ENCODE data around the gene ADGRB2.

Gene ADGRB2

GRCh38 chr1:31764312-31765040 is at the start of gene ADGRB2:
Gene ADGRB2 (minus strand): TSS chr1:31764340. CDS start chr1:31757221, 7,119 bp downstream.
- DNase-seq (ENCODE audit: low read depth) = no peak
- H3K4me3 ChIP-seq (ENCODE audit: low read depth, low read length) = peak within 1 kb of the TSS; percentile 62

DNA sequence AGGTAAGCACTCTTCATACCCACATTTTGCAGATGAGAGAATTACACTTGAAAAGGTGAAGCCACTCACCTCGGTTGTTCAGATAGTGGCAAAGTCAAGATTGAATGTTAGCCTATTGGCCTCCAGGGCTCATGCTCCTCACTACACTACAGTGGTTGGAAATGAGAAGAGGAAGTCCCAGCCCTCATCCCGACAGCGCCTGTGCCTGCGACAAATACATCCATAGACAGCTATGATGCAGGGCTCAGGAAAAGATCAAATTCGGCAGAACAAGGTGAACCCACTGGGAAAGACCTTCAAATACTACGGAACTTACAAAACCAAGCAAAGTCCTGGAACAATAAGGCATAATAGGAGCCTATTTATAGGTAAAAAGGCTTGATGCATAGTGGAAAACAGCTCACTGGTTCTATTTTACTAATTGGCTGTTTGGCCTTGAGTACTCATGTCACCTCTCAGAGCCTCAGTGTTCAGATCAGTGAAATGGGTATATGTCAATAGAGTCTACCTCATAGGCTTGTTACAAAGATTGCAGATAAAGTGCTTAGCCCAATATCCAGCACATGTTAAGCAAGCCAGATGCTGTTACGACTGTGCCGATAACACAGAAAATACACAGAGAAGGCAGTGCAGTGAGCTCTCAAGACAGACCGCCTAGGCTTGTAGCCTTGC is 48.2 kb upstream of the ADGRB2 start:
- H3K4me3 ChIP-seq (ENCODE audit: low read depth, low read length) = no peak overlapping the region
- DNase-seq (ENCODE audit: low read depth) = no peak

DNA sequence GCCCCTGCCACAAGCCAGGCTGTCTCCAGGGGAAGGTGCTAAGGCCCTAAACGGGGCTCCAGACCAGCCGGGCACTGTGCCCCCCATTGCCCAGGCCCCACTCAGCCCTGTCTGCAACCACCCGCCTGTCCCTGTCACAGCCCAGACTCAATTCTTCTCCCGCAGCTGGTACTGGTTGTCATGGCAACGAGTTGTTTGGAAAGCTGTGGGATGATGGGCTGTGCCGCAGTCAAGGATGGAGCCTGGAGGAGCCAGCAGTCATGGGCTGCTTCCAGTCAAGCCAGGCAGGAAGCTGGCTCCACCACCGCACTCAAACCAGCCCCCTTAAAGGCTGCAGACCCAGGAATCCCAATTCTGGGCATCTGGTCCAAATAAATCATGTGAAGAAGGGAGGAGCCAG is 47.5 kb upstream of the ADGRB2 start:
- H3K4me3 ChIP-seq (ENCODE audit: low read depth, low read length) = no peak overlapping the region
- no peak for DNase-seq (ENCODE audit: low read depth)

DNA sequence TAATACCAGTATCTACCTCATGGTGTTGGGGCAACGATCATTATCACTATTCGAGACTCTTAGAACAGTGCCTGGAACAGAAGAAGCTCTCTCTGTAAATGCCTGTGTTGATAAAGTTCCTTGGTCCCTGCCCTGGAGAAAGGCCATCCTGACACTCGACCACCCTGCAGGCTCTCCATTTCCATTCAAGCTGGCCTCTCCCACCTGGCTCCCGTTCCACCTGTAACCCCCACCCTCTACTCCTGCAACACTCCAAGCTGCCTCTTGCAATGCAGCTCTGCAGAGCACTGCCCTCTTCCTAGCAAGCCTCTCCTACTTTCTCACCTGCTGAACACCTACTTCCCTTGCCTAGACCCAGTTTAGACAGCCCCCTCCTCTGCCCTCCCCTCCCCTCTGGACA is 45.6 kb upstream of the ADGRB2 start:
- H3K4me3 ChIP-seq (ENCODE audit: low read depth, low read length) = no peak overlapping the region
- no peak for DNase-seq (ENCODE audit: low read depth)

GRCh38 chr1:31807273-31808048 is 43.3 kb upstream of the ADGRB2 start:
- no peak for DNase-seq (ENCODE audit: low read depth)
- H3K4me3 ChIP-seq (ENCODE audit: low read depth, low read length) = no peak overlapping the region

GRCh38 chr1:31805318-31805717 is 41.2 kb upstream of the ADGRB2 start:
- no peak overlapping the region for H3K4me3 ChIP-seq (ENCODE audit: low read depth, low read length)
- no peak for DNase-seq (ENCODE audit: low read depth)

GRCh38 chr1:31804098-31804497 is 40.0 kb upstream of the ADGRB2 start:
- DNase-seq (ENCODE audit: low read depth) = no peak
- H3K4me3 ChIP-seq (ENCODE audit: low read depth, low read length) = no peak overlapping the region

GRCh38 chr1:31803610-31804009 is 39.5 kb upstream of the ADGRB2 start:
- H3K4me3 ChIP-seq (ENCODE audit: low read depth, low read length) = no peak overlapping the region
- DNase-seq (ENCODE audit: low read depth) = no peak

- H3K4me3 ChIP-seq (ENCODE audit: low read depth, low read length) = no peak overlapping the region
- DNase-seq (ENCODE audit: low read depth) = no peak
These were observed 38.3 kb upstream of the ADGRB2 start for GRCh38 chr1:31802190-31803150.

- DNase-seq (ENCODE audit: low read depth) = no peak
These were observed 37.3 kb upstream of the ADGRB2 start for GRCh38 chr1:31801458-31801857.

DNA sequence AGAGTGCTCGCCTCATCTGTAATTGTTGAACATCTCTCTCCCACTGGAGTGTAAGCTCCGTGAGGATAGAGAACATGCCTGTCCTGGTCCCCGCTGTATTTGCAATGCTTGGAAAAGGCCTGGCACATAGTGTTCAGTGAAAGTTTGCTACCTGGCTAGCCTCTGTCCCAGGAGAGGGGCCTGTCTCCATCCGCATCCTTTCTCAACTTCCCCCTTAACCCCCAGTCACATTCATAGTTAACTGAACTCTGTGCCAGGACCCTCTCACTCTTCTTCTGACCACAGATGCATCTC is 36.5 kb upstream of the ADGRB2 start:
- no peak overlapping the region for H3K4me3 ChIP-seq (ENCODE audit: low read depth, low read length)
- DNase-seq (ENCODE audit: low read depth) = no peak

More at GRCh38 chr1:31801458-31801857, 37.3 kb upstream of the ADGRB2 start:
- no peak overlapping the region for H3K4me3 ChIP-seq (ENCODE audit: low read depth, low read length)

DNA sequence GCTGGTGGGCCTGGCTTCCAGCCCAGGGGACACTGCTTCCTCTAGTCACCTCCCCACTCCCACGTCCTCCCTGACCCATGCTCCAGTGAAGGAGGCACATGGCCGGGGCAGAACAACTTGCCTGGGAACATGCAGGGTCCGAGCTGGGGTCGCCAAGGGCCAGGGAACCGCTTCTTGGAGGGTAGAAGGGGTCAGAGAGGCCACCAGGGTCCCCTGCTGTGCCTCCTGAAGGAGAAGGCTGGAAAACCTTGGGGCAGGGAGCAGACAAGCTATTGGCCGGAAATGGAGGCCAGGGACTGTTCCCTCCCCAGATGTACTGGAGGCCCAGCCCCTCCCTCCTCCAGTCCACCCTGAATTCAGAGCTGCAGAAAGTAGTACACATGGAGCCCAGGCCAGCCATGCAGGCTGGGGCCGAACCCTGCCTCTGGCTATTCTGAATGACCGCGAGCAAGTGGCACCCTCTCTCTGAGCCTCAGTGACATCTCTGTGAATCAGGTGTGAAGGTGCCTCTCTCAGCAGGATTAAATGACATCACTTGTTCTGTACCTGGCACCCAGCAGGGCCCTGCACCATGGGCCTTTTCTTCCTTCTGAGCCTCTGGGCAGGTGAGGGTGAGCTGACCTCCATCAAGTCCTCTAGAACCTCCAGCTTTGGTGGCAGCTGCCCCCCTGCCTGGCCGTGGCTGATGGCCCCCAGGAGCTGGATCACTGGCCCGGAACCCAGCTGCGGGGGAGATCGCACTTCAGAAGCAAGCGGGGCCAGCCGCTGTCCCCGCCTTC is 35.9 kb upstream of the ADGRB2 start:
- no peak overlapping the region for H3K4me3 ChIP-seq (ENCODE audit: low read depth, low read length)
- no peak for DNase-seq (ENCODE audit: low read depth)

GRCh38 chr1:31799196-31799894 is 35.2 kb upstream of the ADGRB2 start:
- no peak for DNase-seq (ENCODE audit: low read depth)
- peak overlapping the region; percentile 69 for H3K4me3 ChIP-seq (ENCODE audit: low read depth, low read length)

DNA sequence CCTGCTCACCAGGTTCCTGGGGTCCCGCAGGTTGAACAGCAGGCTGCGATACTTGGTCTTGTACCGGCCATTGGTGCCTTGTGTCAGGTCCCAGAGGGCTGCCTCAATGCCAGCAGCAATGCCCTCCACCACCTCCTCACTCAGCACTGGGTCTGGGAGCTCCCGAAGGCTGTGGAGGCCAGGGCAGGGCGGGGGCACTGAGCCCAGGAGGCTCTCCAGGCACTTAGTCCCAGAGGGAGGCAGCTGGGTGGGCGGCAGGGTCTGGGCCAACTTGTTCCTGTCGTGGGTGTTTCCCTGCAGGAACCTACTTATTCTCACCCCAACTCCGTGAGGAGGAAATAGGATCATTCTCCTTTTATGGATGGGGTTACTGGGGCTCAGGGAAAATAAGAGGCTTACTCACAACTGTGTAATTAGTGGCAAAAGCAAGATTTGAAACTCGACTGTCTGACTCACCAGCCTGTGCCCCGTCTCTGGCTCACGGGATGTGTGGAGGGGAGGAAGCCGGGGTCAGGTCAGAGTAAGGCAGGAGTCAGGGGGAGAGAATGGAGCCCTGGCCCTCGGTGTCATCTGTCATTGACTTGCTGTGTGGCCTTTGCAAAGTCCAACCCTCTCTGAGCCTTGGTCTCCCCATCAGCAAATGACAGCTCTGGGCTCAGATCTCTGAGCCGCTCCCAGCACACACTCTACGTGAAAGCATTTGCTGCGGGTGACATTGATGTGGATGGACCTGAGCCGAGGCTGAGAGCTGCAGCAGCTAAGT is 34.5 kb upstream of the ADGRB2 start:
- H3K4me3 ChIP-seq (ENCODE audit: low read depth, low read length) = peak overlapping the region; percentile 69
- DNase-seq (ENCODE audit: low read depth) = peak; percentile 84

GRCh38 chr1:31798086-31798432 is 33.9 kb upstream of the ADGRB2 start:
- peak overlapping the region; percentile 69 for H3K4me3 ChIP-seq (ENCODE audit: low read depth, low read length)
- DNase-seq (ENCODE audit: low read depth) = no peak

DNA sequence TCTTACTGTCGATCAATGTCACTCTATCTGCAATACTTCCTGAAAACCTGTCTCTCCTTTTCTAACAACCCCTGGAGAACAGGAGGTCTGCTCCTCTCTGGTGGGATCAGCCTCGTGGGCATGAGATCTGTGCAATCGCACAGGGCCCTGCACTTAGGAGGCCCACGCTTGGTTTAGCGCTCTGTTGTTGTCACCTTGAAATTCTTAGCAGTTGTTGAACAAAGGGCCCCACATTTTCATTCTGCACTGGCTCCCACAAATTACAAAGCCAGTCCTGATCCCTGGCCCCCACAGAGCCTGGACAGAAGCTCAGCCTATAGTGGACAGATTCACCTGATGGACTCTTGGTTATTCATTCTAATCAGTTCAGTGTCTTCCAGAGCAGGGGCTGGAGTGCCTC is 33.1 kb upstream of the ADGRB2 start:
- H3K4me3 ChIP-seq (ENCODE audit: low read depth, low read length) = peak overlapping the region; percentile 69
- no peak for DNase-seq (ENCODE audit: low read depth)

- peak overlapping the region; percentile 69 for H3K4me3 ChIP-seq (ENCODE audit: low read depth, low read length)
- no peak for DNase-seq (ENCODE audit: low read depth)
These were observed 32.6 kb upstream of the ADGRB2 start for GRCh38 chr1:31796707-31797106.

Measured in skeletal muscle cell (primary cell).